HG03280 (cell line): Measurements from ENCODE around the gene USP5.

Experiments
- ATAC-seq: cut with Tn5 transposase; IDR thresholded peaks from one replicate; pipeline ENCODE4 v1.9.1; 2021; ENCODE audit warnings: mild to moderate bottlenecking, moderate library complexity; ENCODE audit not compliant: unreplicated experiment

USP5 gene

GRCh38 chr12:6851921-6852650 lies at the start of gene USP5:
Gene USP5, plus strand, starts transcription at chr12:6852150. Its CDS starts 30 bp downstream, at chr12:6852180.
- ATAC-seq = peak; percentile 72

GRCh38 chr12:6807170-6807569 lies 44.8 kb upstream of the USP5 start:
- ATAC-seq = no peak

- ATAC-seq = no peak
These were observed 42.9 kb upstream of the USP5 start for GRCh38 chr12:6809056-6809455.

GRCh38 chr12:6810758-6811157 lies 41.2 kb upstream of the USP5 start:
- no peak for ATAC-seq

GRCh38 chr12:6813363-6813762 lies 38.6 kb upstream of the USP5 start:
- no peak for ATAC-seq

GRCh38 chr12:6816598-6816997 lies 35.4 kb upstream of the USP5 start:
- no peak for ATAC-seq

- ATAC-seq = no peak
These were observed 34.9 kb upstream of the USP5 start for GRCh38 chr12:6817098-6817497.

- no peak for ATAC-seq
These were observed 34.2 kb upstream of the USP5 start for GRCh38 chr12:6817662-6818157.

GRCh38 chr12:6818222-6818621 lies 33.7 kb upstream of the USP5 start:
- ATAC-seq = no peak

- no peak for ATAC-seq
These were observed 33.3 kb upstream of the USP5 start for GRCh38 chr12:6818645-6819044.

- no peak for ATAC-seq
These were observed 32.6 kb upstream of the USP5 start for GRCh38 chr12:6819106-6820030.

GRCh38 chr12:6820166-6820565 lies 31.8 kb upstream of the USP5 start:
- ATAC-seq = no peak

GRCh38 chr12:6821591-6822425 lies 30.1 kb upstream of the USP5 start, which contains the start of gene GPR162:
Gene GPR162, plus strand, starts transcription at chr12:6821821. Its CDS starts 2,078 bp downstream, at chr12:6823899.
- no peak for ATAC-seq

- no peak for ATAC-seq
These were observed 29.4 kb upstream of the USP5 start for GRCh38 chr12:6822426-6823135.

- no peak for ATAC-seq
These were observed 28.5 kb upstream of the USP5 start for GRCh38 chr12:6823182-6824084.

- ATAC-seq = no peak
These were observed 27.7 kb upstream of the USP5 start for GRCh38 chr12:6824085-6824775.

- ATAC-seq = no peak
These were observed 27.0 kb upstream of the USP5 start for GRCh38 chr12:6824901-6825381.

GRCh38 chr12:6825398-6826124 lies 26.4 kb upstream of the USP5 start:
- ATAC-seq = no peak
